ENCODE data around the gene MGAT1. TPM values are rescaled to one million over a fixed set of nuclear protein-coding genes. Genes with fewer than 3 reads are reported as not detected.
"Not testable (repeated sequence)": the region's sequence is repeated elsewhere in the genome, so short reads cannot be mapped to it uniquely, and the experiment has no call there.

Gene MGAT1
- 39.0 and 56.8 TPM in 2 replicates for total RNA-seq (2014; rRNA removed; shearing (Covaris generic))

- DNase-seq (ENCODE audit: low read depth): peak; percentile 83
These were observed at the start of gene MGAT1 for GRCh38 chr5:180802325-180803180. Gene MGAT1 (minus strand): TSS chr5:180802806. CDS start chr5:180792971, 9,835 bp downstream.

GRCh38 chr5:180850434-180851078 lies 48.0 kb upstream of the MGAT1 start:
- no peak for DNase-seq (ENCODE audit: low read depth)

- DNase-seq (ENCODE audit: low read depth): no peak
These were observed 47.2 kb upstream of the MGAT1 start for GRCh38 chr5:180849827-180850226.

- no peak for DNase-seq (ENCODE audit: low read depth)
These were observed 46.3 kb upstream of the MGAT1 start for GRCh38 chr5:180848878-180849277.

GRCh38 chr5:180848265-180848664 lies 45.7 kb upstream of the MGAT1 start:
- no peak for DNase-seq (ENCODE audit: low read depth)

GRCh38 chr5:180847026-180847425 lies 44.4 kb upstream of the MGAT1 start:
- DNase-seq (ENCODE audit: low read depth): no peak

- no peak for DNase-seq (ENCODE audit: low read depth)
These were observed 42.3 kb upstream of the MGAT1 start for GRCh38 chr5:180844858-180845257.

GRCh38 chr5:180844432-180844831 lies 41.8 kb upstream of the MGAT1 start:
- no peak for DNase-seq (ENCODE audit: low read depth)

GRCh38 chr5:180839935-180840334 lies 37.3 kb upstream of the MGAT1 start:
- no peak for DNase-seq (ENCODE audit: low read depth)

- no peak for DNase-seq (ENCODE audit: low read depth)
These were observed 36.6 kb upstream of the MGAT1 start for GRCh38 chr5:180839227-180839626.

GRCh38 chr5:180837478-180837877 lies 34.9 kb upstream of the MGAT1 start:
- DNase-seq (ENCODE audit: low read depth): no peak

- no peak for DNase-seq (ENCODE audit: low read depth)
These were observed 30.0 kb upstream of the MGAT1 start for GRCh38 chr5:180832638-180833068.

GRCh38 chr5:180831139-180832093 lies 28.8 kb upstream of the MGAT1 start:
- DNase-seq (ENCODE audit: low read depth): peak; percentile 67

GRCh38 chr5:180830253-180831138 lies 27.9 kb upstream of the MGAT1 start:
- DNase-seq (ENCODE audit: low read depth): no peak

GRCh38 chr5:180829726-180830125 lies 27.1 kb upstream of the MGAT1 start:
- DNase-seq (ENCODE audit: low read depth): no peak

GRCh38 chr5:180828756-180829531 lies 26.3 kb upstream of the MGAT1 start:
- DNase-seq (ENCODE audit: low read depth): not testable (repeated sequence)

- not testable (repeated sequence) for DNase-seq (ENCODE audit: low read depth)
These were observed 24.8 kb upstream of the MGAT1 start for GRCh38 chr5:180827374-180827773.

GRCh38 chr5:180825768-180826525 lies 23.3 kb upstream of the MGAT1 start:
- DNase-seq (ENCODE audit: low read depth): peak; percentile 74

Data from RPMI7951 (cell line).